SK-N-SH treated with all-trans-retinoic acid at 6 μM for 48 hours (cell line): ENCODE results near the gene SP9.

Experiments
- ATAC-seq: fragments of 200-7000 bp; cut with Tn5 transposase; 3 replicates; pipeline ENCODE4 v1.9.1; 2020; ENCODE audit warnings: mild to moderate bottlenecking, moderate library complexity
- CREB5 ChIP-seq: fragments of 250-450 bp; sonication (Bioruptor Pico); IDR thresholded peaks from 2 replicates; pipeline ENCODE4 v1.5.1; 2020; ENCODE audit warnings: low read depth, mild to moderate bottlenecking, moderate library complexity
- CSRNP3 ChIP-seq: fragments of 250-450 bp; sonication (Bioruptor Pico); IDR thresholded peaks from 2 replicates; pipeline ENCODE4 v1.5.1; 2021; ENCODE audit warnings: mild to moderate bottlenecking, moderate library complexity
- ESRRG ChIP-seq: fragments of 250-450 bp; sonication (Bioruptor Pico); IDR thresholded peaks from 2 replicates; pipeline ENCODE4 v1.6.1; 2021; ENCODE audit warnings: mild to moderate bottlenecking
- ISL1 ChIP-seq: fragments of 250-450 bp; sonication (Bioruptor Pico); IDR thresholded peaks from 2 replicates; pipeline ENCODE4 v2.1.2; 2022; ENCODE audit warnings: mild to moderate bottlenecking, moderate library complexity
- PATZ1 ChIP-seq: fragments of 250-450 bp; sonication (Bioruptor Pico); IDR thresholded peaks from 2 replicates; pipeline ENCODE4 v1.8.0; 2020; ENCODE audit warnings: mild to moderate bottlenecking, moderate library complexity, borderline replicate concordance
- POU6F1 ChIP-seq: fragments of 250-450 bp; sonication (Bioruptor Pico); IDR thresholded peaks from 2 replicates; pipeline ENCODE4 v1.8.0; 2021; ENCODE audit warnings: low read depth, mild to moderate bottlenecking, moderate library complexity, borderline replicate concordance
- RARB ChIP-seq: fragments of 250-450 bp; sonication (Bioruptor Pico); IDR thresholded peaks from 2 replicates; pipeline ENCODE4 v1.8.0; 2021; ENCODE audit warnings: mild to moderate bottlenecking, moderate library complexity
- SNAI2 ChIP-seq: fragments of 250-450 bp; sonication (Bioruptor Pico); IDR thresholded peaks from 2 replicates; pipeline ENCODE4 v1.5.0; 2020; ENCODE audit warnings: mild to moderate bottlenecking, moderate library complexity
- TCF4 ChIP-seq: fragments of 250-450 bp; sonication (Bioruptor Pico); IDR thresholded peaks from 2 replicates; pipeline ENCODE4 v1.8.0; 2021; ENCODE audit warnings: mild to moderate bottlenecking, moderate library complexity, borderline replicate concordance
- TSHZ2 ChIP-seq: fragments of 250-450 bp; sonication (Bioruptor Pico); IDR thresholded peaks from 2 replicates; pipeline ENCODE4 v1.5.0; 2020; ENCODE audit warnings: mild to moderate bottlenecking, moderate library complexity
- ZFP3 ChIP-seq: fragments of 250-450 bp; sonication (Bioruptor Pico); IDR thresholded peaks from 2 replicates; pipeline ENCODE4 v1.5.0; 2020; ENCODE audit warnings: mild to moderate bottlenecking, moderate library complexity
- ZNF565 ChIP-seq: fragments of 450-650 bp; formaldehyde crosslinking; conservative IDR thresholded peaks from 2 replicates; pipeline ENCODE4 v1.5.0; 2020; ENCODE audit warnings: low read depth, mild to moderate bottlenecking, moderate library complexity
- ZNF70 ChIP-seq: fragments of 450-650 bp; formaldehyde crosslinking; IDR thresholded peaks from 2 replicates; pipeline ENCODE4 v1.5.0; 2020; ENCODE audit warnings: mild to moderate bottlenecking, moderate library complexity
- ZNF8 ChIP-seq: fragments of 450-650 bp; formaldehyde crosslinking; IDR thresholded peaks from 2 replicates; pipeline ENCODE4 v1.5.0; 2020; ENCODE audit warnings: mild to moderate bottlenecking, moderate library complexity

Gene SP9

GRCh38 chr2:174324530-174324929, 10.2 kb upstream of the SP9 start:
- ATAC-seq: no peak
- TF ChIP-seq ZFP3 (CRISPR knock-in tag): no peak
- no peak for TF ChIP-seq ZNF565

GRCh38 chr2:174325373-174326160, 9.2 kb upstream of the SP9 start:
- ATAC-seq: no peak
- no peak for TF ChIP-seq RARB (CRISPR knock-in tag)
- no peak for TF ChIP-seq PATZ1 (CRISPR knock-in tag)
- TF ChIP-seq ZNF565: no peak
- TF ChIP-seq CSRNP3: no peak
- no peak for TF ChIP-seq ZNF8 (CRISPR knock-in tag)
- TF ChIP-seq ZFP3 (CRISPR knock-in tag): no peak
- no peak for TF ChIP-seq ZNF70 (CRISPR knock-in tag)
- TF ChIP-seq TCF4 (CRISPR knock-in tag): no peak
- no peak for TF ChIP-seq SNAI2 (CRISPR knock-in tag)
- TF ChIP-seq POU6F1: no peak
- TF ChIP-seq CREB5: no peak

- peak; percentile 10 for ATAC-seq
- TF ChIP-seq ZNF70 (CRISPR knock-in tag) (peak; percentile 89), ISL1 (no peak)
Observed at GRCh38 chr2:174326161-174327020, 8.4 kb upstream of the SP9 start.

GRCh38 chr2:174327021-174327840, 7.5 kb upstream of the SP9 start:
- ATAC-seq: peak; percentile 44
- no peak for TF ChIP-seq RARB (CRISPR knock-in tag)
- no peak for TF ChIP-seq ISL1
- TF ChIP-seq CSRNP3: no peak
- no peak for TF ChIP-seq POU6F1
- no peak for TF ChIP-seq ESRRG (CRISPR knock-in tag)
- TF ChIP-seq TSHZ2: no peak
- no peak for TF ChIP-seq ZNF8 (CRISPR knock-in tag)
- TF ChIP-seq, all 23 proteins: peak for 0
